HL-60/S4 treated with retinoic acid at 250 ng/mL for 4 days and 3 days (cell line): Measurements from ENCODE around the gene NLRP10.
"Not testable (repeated sequence)": the region's sequence is repeated elsewhere in the genome, so short reads cannot be mapped to it uniquely, and the experiment has no call there.

ENCODE experiments used
- in situ Hi-C: fragments of 300-500 bp; cut with MboI; formaldehyde crosslinking; loops from 2 replicates; pipeline ENCODE4 v1.7.0; 2022; ENCODE audit warnings: low sequenced_read_pairs

Gene NLRP10

GRCh38 chr11:7965386-7965785 is at the start of gene NLRP10:
Gene NLRP10 (minus strand): TSS chr11:7965447. CDS start chr11:7963495, 1,952 bp downstream.
- in situ Hi-C loops = no loop called here

- in situ Hi-C loops = no loop called here
Measured at GRCh38 chr11:8013833-8014232, 48.6 kb upstream of the NLRP10 start.

GRCh38 chr11:8011981-8012444 is 46.8 kb upstream of the NLRP10 start:
- in situ Hi-C loops = no loop called here

- in situ Hi-C loops = no loop called here
Measured at GRCh38 chr11:8011371-8011770, 46.1 kb upstream of the NLRP10 start.

- in situ Hi-C loops = no loop called here
Measured at GRCh38 chr11:8009856-8010255, 44.6 kb upstream of the NLRP10 start.

- in situ Hi-C loops = no loop called here
Measured at GRCh38 chr11:8008212-8008611, 43.0 kb upstream of the NLRP10 start.

- in situ Hi-C loops = no loop called here
Measured at GRCh38 chr11:8006349-8006977, 41.2 kb upstream of the NLRP10 start.

GRCh38 chr11:8005556-8005955 is 40.3 kb upstream of the NLRP10 start:
- in situ Hi-C loops = no loop called here

- in situ Hi-C loops = no loop called here
Measured at GRCh38 chr11:8004008-8004407, 38.8 kb upstream of the NLRP10 start.

- in situ Hi-C loops = no loop called here
Measured at GRCh38 chr11:8003187-8003586, 37.9 kb upstream of the NLRP10 start.

- in situ Hi-C loops = no loop called here
Measured at GRCh38 chr11:8002676-8003075, 37.4 kb upstream of the NLRP10 start.

GRCh38 chr11:8000390-8000789 is 35.1 kb upstream of the NLRP10 start:
- in situ Hi-C loops = no loop called here

GRCh38 chr11:7999795-8000194 is 34.5 kb upstream of the NLRP10 start:
- in situ Hi-C loops = no loop called here

- in situ Hi-C loops = no loop called here
Measured at GRCh38 chr11:7994581-7995278, 29.5 kb upstream of the NLRP10 start.

GRCh38 chr11:7987560-7987883 is 22.3 kb upstream of the NLRP10 start:
- in situ Hi-C loops = not testable (repeated sequence)

- in situ Hi-C loops = no loop called here
Measured at GRCh38 chr11:7986768-7987559, 21.7 kb upstream of the NLRP10 start, which contains the start of gene EIF3F. Gene EIF3F (plus strand): TSS chr11:7987337. CDS start chr11:7987353, 16 bp downstream.

- in situ Hi-C loops = no loop called here
Measured at GRCh38 chr11:7983832-7984590, 18.8 kb upstream of the NLRP10 start.

- in situ Hi-C loops = no loop called here
Measured at GRCh38 chr11:7982582-7983119, 17.4 kb upstream of the NLRP10 start.

GRCh38 chr11:7981619-7982157 is 16.4 kb upstream of the NLRP10 start:
- in situ Hi-C loops = no loop called here

- in situ Hi-C loops = no loop called here
Measured at GRCh38 chr11:7977232-7977917, 12.1 kb upstream of the NLRP10 start.
